ENCODE data around the gene GPSM1.
A peak's percentile ranks its signal among the peaks of the same experiment; 100 is the strongest.

The GPSM1 gene

GRCh38 chr9:136339173-136339957 is 12.0 kb downstream of the GPSM1 start:
- peaks cover 0 to 63% (median 31%) of the 10 kb centered on the region in 3 donors for H3K36me3 ChIP-seq
- intact Hi-C loops (cut with DNase I; ENCODE audit: low total_unique reads) = no loop called here
- H3K27ac ChIP-seq = no peak overlapping the region
- H3K4me1 ChIP-seq = peaks cover 0 to 17% (median 13%) of the 10 kb centered on the region in 4 donors
- TF ChIP-seq CTCF (IDR thresholded peaks at IDR 0.05) = peak; percentile 63 to 70
- no peaks in the 10 kb centered on the region for H3K9me3 ChIP-seq
- H3K4me3 ChIP-seq = no peak overlapping the region
- no peaks in the 10 kb centered on the region for H3K27me3 ChIP-seq
- DNase-seq = peak in 1 of 2 donors; percentile 49

GRCh38 chr9:136339958-136340310 is 12.6 kb downstream of the GPSM1 start:
- Histone ChIP-seq H3K27ac (no peak overlapping the region), H3K36me3 (peaks cover 0 to 57% (median 30%) of the 10 kb centered on the region in 3 donors), H3K4me1 (peaks cover 0 to 22% (median 15%) of the 10 kb centered on the region in 4 donors), H3K27me3 (no peaks in the 10 kb centered on the region), H3K4me3 (no peak overlapping the region), H3K9me3 (no peaks in the 10 kb centered on the region)
- TF ChIP-seq CTCF (IDR thresholded peaks at IDR 0.05) = no peak
- no peak for DNase-seq
- intact Hi-C loops (cut with DNase I; ENCODE audit: low total_unique reads) = no loop called here

GRCh38 chr9:136340356-136341041 is 13.2 kb downstream of the GPSM1 start:
- DNase-seq = no peak
- H3K4me1 ChIP-seq = peaks cover 0 to 28% (median 18%) of the 10 kb centered on the region in 4 donors
- no peaks in the 10 kb centered on the region for H3K9me3 ChIP-seq
- H3K27ac ChIP-seq = no peak overlapping the region
- TF ChIP-seq CTCF (IDR thresholded peaks at IDR 0.05) = no peak
- no peak overlapping the region for H3K4me3 ChIP-seq
- no peaks in the 10 kb centered on the region for H3K27me3 ChIP-seq
- intact Hi-C loops (cut with DNase I; ENCODE audit: low total_unique reads) = no loop called here
- peaks cover 0 to 53% (median 30%) of the 10 kb centered on the region in 3 donors for H3K36me3 ChIP-seq

GRCh38 chr9:136341042-136341655 is 13.8 kb downstream of the GPSM1 start:
- intact Hi-C loops (cut with DNase I; ENCODE audit: low total_unique reads) = no loop called here
- Histone ChIP-seq H3K27ac (no peak overlapping the region), H3K9me3 (no peaks in the 10 kb centered on the region), H3K4me1 (peaks cover 0 to 34% (median 23%) of the 10 kb centered on the region in 4 donors), H3K36me3 (peaks cover 0 to 47% (median 29%) of the 10 kb centered on the region in 3 donors), H3K4me3 (no peak overlapping the region), H3K27me3 (no peaks in the 10 kb centered on the region)
- no peak for TF ChIP-seq CTCF (IDR thresholded peaks at IDR 0.05)
- no peak for DNase-seq

- no peak for DNase-seq
- H3K27ac ChIP-seq = peak overlapping the region; percentile 49 to 53
Measured at GRCh38 chr9:136341769-136342168, 14.4 kb downstream of the GPSM1 start.

More at GRCh38 chr9:136341769-136342168, 14.4 kb downstream of the GPSM1 start:
- H3K27me3 ChIP-seq = no peaks in the 10 kb centered on the region
- H3K9me3 ChIP-seq = no peaks in the 10 kb centered on the region
- peaks cover 0 to 41% (median 29%) of the 10 kb centered on the region in 4 donors for H3K4me1 ChIP-seq
- intact Hi-C loops (cut with DNase I; ENCODE audit: low total_unique reads) = no loop called here
- peak overlapping the region in 1 of 2 donors; percentile 48 for H3K4me3 ChIP-seq
- no peak for TF ChIP-seq CTCF (IDR thresholded peaks at IDR 0.05)
- peaks cover 0 to 41% (median 23%) of the 10 kb centered on the region in 3 donors for H3K36me3 ChIP-seq
